Superior temporal gyrus (tissue), 1 donor: ENCODE data around the gene CHRNE.

Experiments
- DNase-seq: peaks from one replicate; pipeline ENCODE4 v3.0.0-alpha.2; 2016; ENCODE audit errors: extremely low spot score

CHRNE gene

GRCh38 chr17:4903051-4903818 is at the start of gene CHRNE:
TSS of gene CHRNE (minus strand) at chr17:4903098. CDS start at chr17:4903063, 35 bp downstream.
- DNase-seq = peak; percentile 89

GRCh38 chr17:4951486-4951885 is 48.6 kb upstream of the CHRNE start:
- no peak for DNase-seq

DNA sequence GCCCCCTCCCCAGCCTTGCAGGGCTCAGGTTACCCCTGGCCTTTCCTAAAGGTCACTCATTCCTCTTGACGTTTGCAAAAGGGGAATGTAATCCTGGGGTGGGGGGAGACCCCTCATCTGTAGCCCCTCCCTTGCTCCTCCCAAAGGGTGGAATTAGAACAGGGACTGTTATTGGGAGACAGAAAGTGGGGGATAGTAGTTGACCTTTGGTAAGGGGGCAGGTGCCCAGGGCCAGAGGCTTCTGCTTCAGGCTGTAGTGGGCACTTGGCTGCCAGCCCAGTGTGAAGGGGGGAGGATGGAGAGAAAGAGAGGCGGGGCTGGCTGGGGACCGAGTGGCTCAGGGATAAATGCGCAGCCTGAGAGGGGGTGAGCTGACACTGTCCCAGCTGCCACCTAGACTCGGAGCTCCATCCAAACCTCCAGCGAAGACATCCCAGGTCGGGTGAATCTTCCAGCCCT is 47.9 kb upstream of the CHRNE start, which contains the start of gene ENO3:
Gene ENO3, plus strand, starts transcription at position 374 of the 459 bp plus-strand sequence. CDS start 711 bp downstream, outside the sequence.
- no peak for DNase-seq

DNA sequence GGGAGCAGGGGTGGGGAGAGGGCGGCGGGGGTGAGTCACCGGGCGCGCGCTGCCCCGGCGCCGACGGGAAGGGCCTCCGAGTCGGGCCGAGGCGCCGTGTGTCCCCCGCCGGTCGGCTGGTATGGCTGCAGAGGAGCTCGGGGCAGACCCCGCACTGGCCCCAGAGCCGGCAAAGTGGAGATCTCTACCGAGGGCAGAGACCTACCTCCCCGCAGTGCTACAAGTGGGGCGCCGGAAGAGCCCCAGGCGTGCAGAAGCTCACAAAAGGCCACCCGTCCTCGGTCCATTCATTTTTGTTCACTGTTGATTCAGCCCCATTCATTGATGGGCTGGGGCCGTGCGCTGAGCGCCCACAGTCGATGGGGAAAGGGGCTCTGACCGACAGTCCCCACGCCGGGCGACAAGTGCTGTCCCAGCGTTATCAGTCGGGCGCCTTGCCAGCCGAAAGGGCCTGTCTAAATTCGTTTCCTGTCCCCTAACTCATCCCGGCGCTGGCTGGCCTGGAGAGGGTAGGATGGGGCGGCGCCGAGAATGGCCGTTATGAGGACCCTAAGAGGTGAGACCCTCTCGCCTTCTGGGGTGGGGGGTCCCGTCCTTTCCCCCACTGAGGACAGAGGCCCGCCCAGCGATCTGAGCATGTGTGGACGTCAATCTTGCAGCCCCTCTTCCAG is 47.3 kb upstream of the CHRNE start:
- no peak for DNase-seq

DNA sequence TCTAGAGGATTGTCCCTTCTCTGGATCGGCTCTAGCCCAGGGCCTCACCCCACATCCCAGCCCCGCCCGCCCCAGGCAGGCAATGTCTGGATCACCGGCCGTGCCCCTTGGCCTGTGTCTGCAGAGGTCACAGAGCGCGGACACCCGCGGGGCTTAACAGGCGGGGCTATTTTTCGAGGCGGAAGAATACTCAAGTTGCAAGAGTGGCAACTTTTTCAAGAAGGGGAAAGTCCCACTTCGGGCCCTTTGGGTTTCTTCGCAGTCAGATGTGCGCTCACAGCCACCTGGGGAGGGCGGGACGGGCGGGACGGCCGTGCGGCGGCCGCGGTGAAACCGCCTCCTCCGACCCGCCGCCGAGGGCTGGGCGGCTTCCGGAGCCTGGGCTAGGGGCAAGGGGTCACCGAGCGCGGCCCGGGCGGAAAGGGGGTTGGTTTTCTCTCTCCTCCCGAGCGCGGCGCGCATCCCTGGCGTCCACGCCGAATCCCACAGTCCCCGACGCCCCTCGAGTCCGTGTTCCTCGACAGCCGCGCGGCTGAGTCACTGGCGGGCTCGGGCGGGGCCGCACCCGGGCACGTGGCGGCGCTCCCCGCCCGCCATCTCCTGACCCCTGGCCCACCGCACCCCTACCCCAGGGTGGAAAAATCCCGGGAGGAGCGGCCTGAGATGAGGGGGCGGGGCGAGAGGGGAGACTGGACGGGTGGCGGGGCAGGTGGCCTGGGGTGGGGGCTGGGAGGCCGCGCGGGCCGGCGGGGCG is 46.6 kb upstream of the CHRNE start:
- DNase-seq = no peak

DNA sequence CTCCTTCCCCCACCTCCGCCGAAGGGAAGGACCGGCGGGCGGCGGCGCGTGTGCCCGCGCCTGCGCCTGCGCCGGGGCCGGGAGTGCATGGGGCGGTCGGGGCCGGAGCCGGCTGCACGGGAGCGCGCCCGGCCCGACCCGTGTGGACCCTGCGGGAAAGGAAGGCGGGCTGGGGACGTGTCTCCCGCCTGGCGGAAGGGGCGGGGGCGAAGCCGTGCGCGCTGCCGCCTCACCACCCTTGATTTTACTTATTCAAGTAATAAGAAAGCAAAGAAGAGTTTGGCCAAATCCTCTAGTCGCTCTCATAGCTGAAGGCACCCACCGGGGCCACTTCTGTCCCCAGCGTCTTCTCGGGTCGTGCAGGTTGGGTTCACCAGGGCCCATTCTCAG is 46.0 kb upstream of the CHRNE start:
- DNase-seq = peak; percentile 83

- DNase-seq = peak; percentile 70
Measured at GRCh38 chr17:4948166-4948930, 45.5 kb upstream of the CHRNE start, which contains the start of gene PFN1. TSS of gene PFN1 (minus strand) at chr17:4948530. CDS start at chr17:4948394, 136 bp downstream.

- DNase-seq = no peak
Measured at GRCh38 chr17:4947411-4948165, 44.7 kb upstream of the CHRNE start.

DNA sequence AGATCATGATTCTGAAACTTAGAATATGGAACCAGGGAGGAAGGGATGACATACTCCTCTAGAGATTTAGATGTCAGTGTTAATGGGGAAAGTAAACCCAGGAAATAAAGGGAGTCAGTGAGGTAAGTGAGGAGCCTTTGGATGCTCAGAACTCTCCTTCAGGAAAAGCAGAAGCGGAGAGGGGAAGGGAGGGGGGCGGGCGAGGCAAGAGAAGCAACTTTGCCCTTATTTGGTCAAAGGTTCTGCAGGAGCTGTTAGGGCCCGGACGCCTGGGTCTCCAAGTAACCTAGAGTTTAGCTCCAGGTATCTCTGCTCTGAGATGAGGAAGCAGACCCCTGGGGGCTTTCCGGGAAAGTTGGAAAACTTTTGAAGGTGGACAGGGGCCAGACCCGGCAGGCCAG is 44.1 kb upstream of the CHRNE start:
- DNase-seq = no peak

DNA sequence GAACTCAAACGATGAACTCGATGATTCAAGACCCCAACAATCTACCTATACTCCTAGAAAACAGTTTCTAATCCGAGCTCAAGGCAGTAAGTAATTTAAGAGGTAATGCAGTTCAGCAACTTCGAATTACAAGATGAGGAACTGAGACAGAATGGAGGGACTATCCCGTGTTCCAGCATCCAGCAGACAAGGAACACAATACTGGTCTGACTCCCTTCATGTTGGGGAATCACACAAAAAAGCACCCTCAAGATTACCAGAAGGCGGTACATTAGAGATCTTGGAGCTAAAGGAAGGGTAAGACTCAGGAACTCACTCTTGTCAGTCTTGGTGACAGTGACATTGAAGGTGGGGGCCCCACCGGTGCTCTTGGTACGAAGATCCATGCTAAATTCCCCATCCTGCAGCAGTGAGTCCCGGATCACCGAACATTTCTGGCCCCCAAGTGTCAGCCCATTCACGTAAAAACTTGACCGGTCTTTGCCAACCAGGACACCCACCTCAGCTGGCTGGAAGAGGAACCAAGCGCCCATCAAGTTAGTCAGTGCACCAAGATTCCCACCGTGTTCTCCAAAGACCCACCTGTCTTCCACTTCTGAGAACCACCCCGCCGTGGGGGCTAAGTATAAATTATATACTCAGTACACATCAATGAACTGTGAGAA is 43.5 kb upstream of the CHRNE start:
- DNase-seq = no peak

GRCh38 chr17:4945944-4946280 is 43.0 kb upstream of the CHRNE start:
- no peak for DNase-seq

- peak; percentile 48 for DNase-seq
Measured at GRCh38 chr17:4945176-4945943, 42.5 kb upstream of the CHRNE start.

- DNase-seq = no peak
Measured at GRCh38 chr17:4944554-4945175, 41.8 kb upstream of the CHRNE start.

GRCh38 chr17:4944163-4944553 is 41.3 kb upstream of the CHRNE start:
- no peak for DNase-seq

DNA sequence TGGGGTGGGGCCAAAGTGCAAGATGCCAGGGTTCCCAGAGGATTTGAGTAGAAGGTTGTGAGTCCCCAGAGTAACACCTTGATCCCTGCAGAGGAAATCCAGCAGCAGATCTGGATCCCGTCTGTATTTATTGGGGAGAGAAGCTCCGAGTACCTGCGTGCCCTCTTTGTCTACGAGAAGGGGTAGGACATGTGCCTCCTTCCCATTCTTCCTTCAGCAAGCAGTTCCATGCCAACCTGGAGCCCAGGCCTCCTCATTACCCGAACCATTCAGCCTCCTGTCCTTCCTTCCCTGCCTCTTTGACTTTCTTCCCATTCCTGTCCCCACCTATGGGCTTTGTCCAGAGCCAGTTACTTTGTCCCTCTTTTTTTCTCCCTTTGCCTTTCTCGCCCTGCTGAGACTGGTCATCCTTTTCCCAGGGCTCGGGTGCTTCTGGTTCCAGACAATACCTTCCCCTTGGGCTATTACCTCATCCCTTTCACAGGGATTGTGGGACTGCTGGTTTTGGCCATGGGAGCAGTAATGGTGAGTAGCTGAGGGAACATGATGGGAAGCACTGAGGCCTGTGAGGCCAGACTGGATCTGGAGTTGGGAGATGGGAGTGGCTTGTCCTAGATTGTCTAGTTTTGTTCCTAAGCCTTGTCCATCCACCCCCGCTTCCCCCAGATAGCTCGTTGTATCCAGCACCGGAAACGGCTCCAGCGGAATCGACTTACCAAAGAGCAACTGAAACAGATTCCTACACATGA is 40.0 kb upstream of the CHRNE start:
- DNase-seq = no peak

DNA sequence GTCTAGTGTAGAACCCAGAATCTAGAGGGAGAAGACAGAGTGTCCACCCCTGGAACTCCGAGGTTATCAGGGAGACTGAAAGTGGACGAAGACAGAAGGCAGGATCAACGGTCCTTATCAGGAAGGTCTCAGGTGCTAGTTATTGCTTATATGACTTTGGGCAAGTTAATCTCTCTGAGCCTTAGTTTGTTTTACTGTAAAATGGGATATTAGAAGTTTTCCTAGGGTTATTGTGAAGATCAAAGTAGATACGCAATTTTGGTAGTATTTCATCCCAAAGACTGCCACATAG is 38.4 kb upstream of the CHRNE start:
- DNase-seq = no peak

- DNase-seq = no peak
Measured at GRCh38 chr17:4940555-4941318, 37.8 kb upstream of the CHRNE start.
